Uterus (tissue), 4 donors: ENCODE results near the gene UGT1A6. TPM values are rescaled to one million over a fixed set of nuclear protein-coding genes. Genes with fewer than 3 reads are reported as not detected.

Source experiments
- DNase-seq, 2 donors: peaks; one replicate each; pipeline ENCODE4 v3.0.0-alpha.2; 2019 to 2020
- H3K27ac ChIP-seq, 2 donors: fragments of 200-600 bp; sonication (generic); 1 replicate in 1 of 2; 2 replicates in 1 of 2; pipeline ENCODE4 v1.5.1; 2016 to 2018
- H3K27me3 ChIP-seq, 2 donors: fragments of 200-600 bp; sonication (generic); one replicate each; pipeline ENCODE4 v1.5.1; 2018 to 2019; ENCODE audit warnings: control low read depth in 1 of 2
- H3K36me3 ChIP-seq, 2 donors: fragments of 200-600 bp; sonication (generic); one replicate each; pipeline ENCODE4 v1.5.1; 2019; ENCODE audit warnings: control low read depth in 1 of 2
- H3K4me1 ChIP-seq, 2 donors: fragments of 200-600 bp; sonication (generic); one replicate each; pipeline ENCODE4 v1.5.1; 2018 to 2019; ENCODE audit warnings: control low read depth in 1 of 2
- H3K4me3 ChIP-seq, 2 donors: fragments of 200-600 bp; sonication (generic); 1 replicate in 1 of 2; 2 replicates in 1 of 2; pipeline ENCODE4 v1.5.1; 2018 to 2019; ENCODE audit warnings: mild to moderate bottlenecking in 1 of 2
- H3K9me3 ChIP-seq, 2 donors: fragments of 200-600 bp; sonication (generic); one replicate each; pipeline ENCODE4 v1.5.1; 2019; ENCODE audit warnings: control low read depth in 1 of 2
- CTCF ChIP-seq, 4 experiments: fragments of 200-600 bp in 2 of 4; fragments of 450-650 bp in 2 of 4; sonication (generic) in 2 of 4; IDR thresholded peaks; one replicate each; pipeline ENCODE4 v1.5.1; 2016 to 2019; ENCODE audit warnings: antibody characterized with exemption in 4 of 4, mild to moderate bottlenecking in 2 of 4, moderate library complexity in 1 of 4
- POLR2A ChIP-seq, 2 donors: fragments of 450-650 bp; IDR thresholded peaks; one replicate each; pipeline ENCODE4 v1.6.1; 2016; ENCODE audit warnings: antibody characterized with exemption in 2 of 2, mild to moderate bottlenecking in 1 of 2, moderate library complexity in 1 of 2
- intact Hi-C: fragments of 100-400 bp; cut with DNase I; formaldehyde crosslinking; loops from one replicate; pipeline ENCODE4 v1.15.1; 2023; ENCODE audit warnings: low total_unique reads
- total RNA-seq, 4 donors: library from RNA; depleted of rRNA in 3 of 4; stranded (reverse); fragments of >200 nt in 3 of 4; gene quantifications; one replicate each; pipeline versions ENCODE4 v1.1.0 to v1.2.4, GENCODE V29; 2014 to 2023
- donor health status: DM: yes; HTN: yes; CAD: no.

Gene UGT1A6
- total RNA-seq, 4 donors from 2014 or later = not detected

- no peaks in the 10 kb centered on the region for H3K9me3 ChIP-seq
Observed at GRCh38 chr2:233761040-233761769, 68.5 kb downstream of the UGT1A6 start.

DNA sequence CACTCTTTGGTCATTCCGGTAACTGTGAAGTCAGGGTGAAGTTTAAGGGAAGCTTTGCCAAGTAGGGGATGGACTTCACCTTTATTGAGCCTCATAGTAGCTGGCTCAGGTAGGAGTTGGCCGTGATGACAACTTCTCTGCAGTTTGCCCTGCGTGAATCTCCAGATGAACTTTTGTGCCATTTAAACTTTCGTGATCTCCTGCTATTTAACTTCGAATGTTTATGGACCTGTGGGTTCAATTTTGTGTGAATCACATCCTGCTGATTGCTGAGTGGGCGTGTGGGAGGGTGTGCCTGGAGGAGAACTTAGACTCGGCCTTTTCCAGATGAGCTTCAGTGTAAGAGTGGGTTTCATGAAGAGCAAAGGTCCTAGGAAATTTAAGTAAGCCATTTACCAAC, 71.6 kb downstream of the UGT1A6 start:
- Histone ChIP-seq H3K9me3 (no peaks in the 10 kb centered on the region), H3K36me3 (no peaks in the 10 kb centered on the region), H3K4me1 (no peaks in the 10 kb centered on the region), H3K4me3 (no peak overlapping the region), H3K27me3 (no peaks in the 10 kb centered on the region), H3K27ac (no peak overlapping the region)
- intact Hi-C loops = no loop called here
- DNase-seq = no peak
- TF ChIP-seq CTCF (IDR thresholded peaks at IDR 0.05) (no peak), POLR2A (IDR thresholded peaks at IDR 0.05) (no peak)

More at GRCh38 chr2:233761040-233761769, 68.5 kb downstream of the UGT1A6 start:
- Histone ChIP-seq H3K36me3 (no peaks in the 10 kb centered on the region), H3K27ac (no peak overlapping the region), H3K4me3 (no peak overlapping the region), H3K4me1 (no peaks in the 10 kb centered on the region), H3K27me3 (no peaks in the 10 kb centered on the region)
- intact Hi-C loops = no loop called here
- TF ChIP-seq POLR2A (IDR thresholded peaks at IDR 0.05) (no peak), CTCF (IDR thresholded peaks at IDR 0.05) (no peak)
- no peak for DNase-seq

GRCh38 chr2:233764761-233765160, 72.1 kb downstream of the UGT1A6 start:
- intact Hi-C loops = no loop called here
- H3K36me3 ChIP-seq = no peaks in the 10 kb centered on the region
- no peaks in the 10 kb centered on the region for H3K4me1 ChIP-seq
- no peak overlapping the region for H3K4me3 ChIP-seq
- H3K27me3 ChIP-seq = no peaks in the 10 kb centered on the region
- DNase-seq = no peak
- no peak overlapping the region for H3K27ac ChIP-seq
- no peaks in the 10 kb centered on the region for H3K9me3 ChIP-seq
- TF ChIP-seq POLR2A (IDR thresholded peaks at IDR 0.05) (no peak), CTCF (IDR thresholded peaks at IDR 0.05) (no peak)

DNA sequence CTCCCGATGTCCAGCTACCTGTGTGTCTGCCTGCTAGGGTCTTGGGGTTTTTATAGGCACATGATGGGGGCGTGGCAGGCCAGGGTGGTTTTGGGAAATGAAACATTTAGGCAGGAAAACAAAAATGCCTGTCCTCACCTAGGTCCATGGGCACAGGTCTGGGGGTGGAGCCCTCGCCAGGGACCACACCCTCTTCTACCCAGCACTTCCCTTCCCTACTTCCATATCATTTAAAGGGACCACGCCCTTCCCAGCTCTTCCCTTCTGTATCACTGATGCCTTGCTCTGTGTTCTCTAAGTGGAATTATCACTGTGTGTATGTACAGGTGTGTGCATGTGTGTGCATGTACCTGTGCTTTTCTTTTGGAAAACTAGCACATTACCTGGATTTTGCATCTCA, 73.7 kb downstream of the UGT1A6 start:
- no peaks in the 10 kb centered on the region for H3K4me1 ChIP-seq
- TF ChIP-seq POLR2A (IDR thresholded peaks at IDR 0.05) = no peak
- no peak for TF ChIP-seq CTCF (IDR thresholded peaks at IDR 0.05)
- no peak for DNase-seq
- no peak overlapping the region for H3K4me3 ChIP-seq
- H3K9me3 ChIP-seq = no peaks in the 10 kb centered on the region
- no peaks in the 10 kb centered on the region for H3K36me3 ChIP-seq
- intact Hi-C loops = no loop called here
- H3K27ac ChIP-seq = no peak overlapping the region
- no peaks in the 10 kb centered on the region for H3K27me3 ChIP-seq

DNA sequence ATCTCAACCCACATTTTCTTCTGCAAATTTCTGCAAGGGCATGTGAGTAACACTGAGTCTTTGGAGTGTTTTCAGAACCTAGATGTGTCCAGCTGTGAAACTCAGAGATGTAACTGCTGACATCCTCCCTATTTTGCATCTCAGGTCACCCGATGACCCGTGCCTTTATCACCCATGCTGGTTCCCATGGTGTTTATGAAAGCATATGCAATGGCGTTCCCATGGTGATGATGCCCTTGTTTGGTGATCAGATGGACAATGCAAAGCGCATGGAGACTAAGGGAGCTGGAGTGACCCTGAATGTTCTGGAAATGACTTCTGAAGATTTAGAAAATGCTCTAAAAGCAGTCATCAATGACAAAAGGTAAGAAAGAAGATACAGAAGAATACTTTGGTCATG, 75.4 kb downstream of the UGT1A6 start:
- intact Hi-C loops = no loop called here
- no peak overlapping the region for H3K27ac ChIP-seq
- no peaks in the 10 kb centered on the region for H3K9me3 ChIP-seq

More for the DNA sequence above, 75.4 kb downstream of the UGT1A6 start:
- Histone ChIP-seq H3K4me1 (no peaks in the 10 kb centered on the region), H3K4me3 (no peak overlapping the region), H3K27me3 (no peaks in the 10 kb centered on the region), H3K36me3 (no peaks in the 10 kb centered on the region)
- DNase-seq = no peak
- TF ChIP-seq CTCF (IDR thresholded peaks at IDR 0.05) (no peak), POLR2A (IDR thresholded peaks at IDR 0.05) (no peak)
